Mammary epithelial cell (primary cell): ENCODE data around the gene ATP8B3.

ENCODE experiments used
- CTCF ChIP-seq, 2 donors: IDR thresholded peaks in 1 of 2; conservative IDR thresholded peaks in 1 of 2; 2 replicates each; pipeline ENCODE4 v1.5.1; 2011 to 2012; ENCODE audit warnings: inconsistent platforms in 2 of 2, low read length in 2 of 2, mild to moderate bottlenecking in 2 of 2, control low read depth in 1 of 2, low read depth in 1 of 2; ENCODE audit not compliant: insufficient read depth in 1 of 2; ENCODE audit errors: extremely low read depth in 1 of 2
- EZH2 ChIP-seq: IDR thresholded peaks from 2 replicates; pipeline ENCODE4 v1.6.1; 2012; ENCODE audit warnings: low read length, inconsistent platforms, borderline replicate concordance

DNA sequence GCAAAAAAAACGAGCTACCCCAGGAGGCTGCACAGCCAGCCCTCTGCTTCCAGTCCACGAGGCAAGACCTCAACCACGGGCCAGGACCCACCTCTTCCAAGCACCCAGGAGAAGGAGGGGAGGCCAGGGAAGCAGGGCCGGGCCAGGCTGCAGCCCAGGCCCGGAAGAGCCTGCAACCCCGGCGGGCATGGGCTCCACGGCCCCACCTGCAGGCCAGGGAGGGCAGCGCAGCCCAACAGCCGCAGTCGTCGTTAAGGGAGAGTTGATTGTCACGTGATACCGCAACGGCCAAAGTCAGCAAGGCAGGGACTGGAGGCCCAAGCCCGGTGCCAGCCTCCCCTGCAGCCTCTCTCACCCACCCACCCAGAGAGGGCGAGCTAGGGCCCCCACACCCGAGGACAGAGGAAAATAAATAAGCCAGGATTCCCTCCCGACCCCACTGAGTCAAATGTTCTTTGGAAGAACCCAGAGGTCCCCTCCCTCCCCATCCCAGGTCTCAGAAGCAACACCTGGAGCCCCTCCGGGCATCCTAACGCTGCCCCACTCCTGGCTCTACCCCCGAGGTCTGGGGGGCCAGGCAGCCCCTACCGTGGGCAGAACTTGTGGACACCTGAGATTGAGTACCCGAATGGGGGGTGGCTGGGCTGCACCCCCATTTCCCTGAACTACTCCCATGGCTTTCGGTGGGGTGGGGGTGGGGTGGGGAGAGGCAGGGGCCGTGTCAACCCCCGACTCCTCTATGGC, 41.4 kb upstream of the ATP8B3 start:
- TF ChIP-seq CTCF (conservative IDR thresholded peaks at IDR 0.05 in 1 of 2, IDR thresholded peaks at IDR 0.05 in 1 of 2; ENCODE audit: extremely low read depth in 1 of 2, insufficient read depth in 1 of 2, low read depth in 1 of 2, low read length in 2 of 2) (peak; percentile 91 to 97), EZH2 (no peak)
